HFFc6 (cell line): ENCODE measurements around the gene XPO6. TPM values are rescaled to one million over a fixed set of nuclear protein-coding genes. Genes with fewer than 3 reads are reported as not detected.

Source experiments
- DNase-seq: peaks from one replicate; pipeline ENCODE4 v3.0.0-alpha.2; 2018
- H3K27ac Mint-ChIP-seq: 2 replicates; pipeline ENCODE4 v1.8.0; 2020; ENCODE audit warnings: mild to moderate bottlenecking, mixed read lengths
- H3K27me3 Mint-ChIP-seq: 2 replicates; pipeline ENCODE4 v1.8.0; 2021; ENCODE audit warnings: mild to moderate bottlenecking, moderate library complexity, mixed read lengths; ENCODE audit not compliant: insufficient read depth
- H3K36me3 Mint-ChIP-seq: 2 replicates; pipeline ENCODE4 v1.8.0; 2021; ENCODE audit warnings: low read depth, mixed read lengths
- H3K4me1 Mint-ChIP-seq: 2 replicates; pipeline ENCODE4 v1.8.0; 2020; ENCODE audit warnings: low read depth, mixed read lengths
- H3K4me3 Mint-ChIP-seq: 2 replicates; pipeline ENCODE4 v1.8.0; 2020; ENCODE audit warnings: mild to moderate bottlenecking, moderate library complexity, mixed read lengths
- H3K9me3 Mint-ChIP-seq: 2 replicates; pipeline ENCODE4 v1.8.0; 2020; ENCODE audit warnings: mild to moderate bottlenecking, mixed read lengths
- total RNA-seq, 6 experiments: library from RNA; stranded (reverse); fragmentation: NEBNext Ultra II Directional; extraction: Animal tissue kit (Norgen Biotek cat#: 25700); gene quantifications; 2 replicates in 1 of 6; 3 replicates in 5 of 6; pipeline ENCODE4 v1.2.3, GENCODE V29; 2021
- TF ChIP-seq, protein P1 (sequence below): fragments of 200-600 bp; sonication (generic); IDR thresholded peaks from 2 replicates; pipeline ENCODE4 v1.5.0; 2021; ENCODE audit warnings: antibody characterized with exemption, mild to moderate bottlenecking

XPO6 gene
- total RNA-seq, 6 experiments from 2014 or later = 161 to 200 (median 173) TPM

- Mint-ChIP-seq H3K27ac (peak overlapping the region; percentile 28), H3K4me1 (peaks cover 39% of the 10 kb centered on the region), H3K36me3 (peaks cover 35% of the 10 kb centered on the region), H3K4me3 (no peak overlapping the region), H3K9me3 (no peaks in the 10 kb centered on the region), H3K27me3 (peaks cover 3% of the 10 kb centered on the region)
- TF ChIP-seq, protein P1, sequence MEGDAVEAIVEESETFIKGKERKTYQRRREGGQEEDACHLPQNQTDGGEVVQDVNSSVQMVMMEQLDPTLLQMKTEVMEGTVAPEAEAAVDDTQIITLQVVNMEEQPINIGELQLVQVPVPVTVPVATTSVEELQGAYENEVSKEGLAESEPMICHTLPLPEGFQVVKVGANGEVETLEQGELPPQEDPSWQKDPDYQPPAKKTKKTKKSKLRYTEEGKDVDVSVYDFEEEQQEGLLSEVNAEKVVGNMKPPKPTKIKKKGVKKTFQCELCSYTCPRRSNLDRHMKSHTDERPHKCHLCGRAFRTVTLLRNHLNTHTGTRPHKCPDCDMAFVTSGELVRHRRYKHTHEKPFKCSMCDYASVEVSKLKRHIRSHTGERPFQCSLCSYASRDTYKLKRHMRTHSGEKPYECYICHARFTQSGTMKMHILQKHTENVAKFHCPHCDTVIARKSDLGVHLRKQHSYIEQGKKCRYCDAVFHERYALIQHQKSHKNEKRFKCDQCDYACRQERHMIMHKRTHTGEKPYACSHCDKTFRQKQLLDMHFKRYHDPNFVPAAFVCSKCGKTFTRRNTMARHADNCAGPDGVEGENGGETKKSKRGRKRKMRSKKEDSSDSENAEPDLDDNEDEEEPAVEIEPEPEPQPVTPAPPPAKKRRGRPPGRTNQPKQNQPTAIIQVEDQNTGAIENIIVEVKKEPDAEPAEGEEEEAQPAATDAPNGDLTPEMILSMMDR = no peak
- no peak for DNase-seq
Measured at GRCh38 chr16:28168991-28169554, 42.7 kb downstream of the XPO6 start.

GRCh38 chr16:28167730-28168129, 44.0 kb downstream of the XPO6 start:
- Mint-ChIP-seq H3K27me3 (peaks cover 3% of the 10 kb centered on the region; the same call in 1 of the 2 replicates), H3K27ac (no peak overlapping the region), H3K4me1 (peaks cover 48% of the 10 kb centered on the region), H3K36me3 (peaks cover 36% of the 10 kb centered on the region), H3K9me3 (no peaks in the 10 kb centered on the region), H3K4me3 (no peak overlapping the region)
- TF ChIP-seq, protein P1 = no peak
- DNase-seq = no peak

- Mint-ChIP-seq H3K4me1 (peaks cover 44% of the 10 kb centered on the region), H3K4me3 (no peak overlapping the region), H3K27ac (peak overlapping the region; percentile 27), H3K9me3 (no peaks in the 10 kb centered on the region), H3K36me3 (peaks cover 37% of the 10 kb centered on the region), H3K27me3 (peaks cover 3% of the 10 kb centered on the region; the same call in 1 of the 2 replicates)
- TF ChIP-seq, protein P1 = no peak
- no peak for DNase-seq
Measured at GRCh38 chr16:28167221-28167620, 44.5 kb downstream of the XPO6 start.

DNA sequence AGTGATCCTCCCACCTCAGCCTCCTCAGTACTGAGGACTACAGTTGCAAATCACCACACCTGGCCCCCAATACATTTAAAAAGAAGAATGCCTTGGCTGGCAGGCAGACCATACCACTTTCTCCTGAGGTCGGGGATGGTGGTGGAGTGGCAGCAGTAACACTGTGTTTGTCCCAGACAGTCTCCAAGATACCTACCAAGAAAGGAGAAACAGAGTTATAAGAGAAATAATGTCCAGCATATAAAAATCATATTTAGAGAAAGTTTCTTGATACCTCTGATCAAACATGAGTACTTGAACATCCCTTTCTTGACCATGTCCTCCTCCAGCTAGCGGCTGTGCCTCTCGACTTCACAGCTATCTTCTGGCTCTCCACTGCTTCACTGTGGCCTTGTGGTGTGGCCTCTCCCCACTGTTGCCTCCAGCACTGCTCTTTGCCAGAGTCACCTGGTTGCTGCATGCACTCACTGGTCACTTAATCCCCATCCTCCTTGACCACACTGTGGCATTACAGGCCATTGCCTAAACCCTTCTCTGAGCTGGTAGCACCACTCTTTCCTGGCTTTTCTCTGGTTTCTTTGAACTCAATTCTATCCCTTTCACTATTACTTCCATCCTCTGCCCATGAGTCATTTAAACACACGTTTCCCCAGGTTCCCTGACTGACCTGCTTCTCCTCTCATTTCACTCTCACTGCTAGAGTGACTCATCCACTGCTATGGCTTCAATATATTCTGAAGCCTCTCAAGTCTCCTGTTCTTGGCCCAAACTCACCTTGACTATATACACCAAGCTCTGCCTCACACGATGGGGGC, 45.2 kb downstream of the XPO6 start:
- no peaks in the 10 kb centered on the region for H3K9me3 Mint-ChIP-seq
- peak; percentile 31 for DNase-seq
- peaks cover 3% of the 10 kb centered on the region; the same call in 1 of the 2 replicates for H3K27me3 Mint-ChIP-seq
- peak overlapping the region; percentile 27 for H3K27ac Mint-ChIP-seq
- H3K4me3 Mint-ChIP-seq = no peak overlapping the region
- peaks cover 42% of the 10 kb centered on the region for H3K4me1 Mint-ChIP-seq
- TF ChIP-seq, protein P1 = no peak
- H3K36me3 Mint-ChIP-seq = peaks cover 42% of the 10 kb centered on the region

DNA sequence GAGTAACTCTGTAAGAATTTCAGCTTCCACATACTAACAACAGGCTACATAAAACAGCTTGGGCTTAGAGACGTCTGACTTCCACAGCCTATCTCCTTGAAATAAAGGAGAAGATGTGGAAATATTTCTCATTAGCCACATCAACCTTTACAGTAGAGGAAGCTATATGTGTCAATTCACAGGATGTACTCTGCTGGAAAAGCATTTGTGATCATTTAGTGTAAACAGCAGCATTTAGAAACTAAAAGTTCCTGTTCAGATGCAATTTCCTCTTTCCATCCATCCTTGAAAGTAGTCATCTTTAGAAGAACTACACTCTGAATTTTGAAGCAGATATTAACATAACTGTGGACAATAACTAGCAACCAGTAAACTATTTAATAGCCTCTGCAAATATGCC, 46.2 kb downstream of the XPO6 start:
- no peak for DNase-seq
- no peak overlapping the region for H3K4me3 Mint-ChIP-seq
- peaks cover 40% of the 10 kb centered on the region for H3K4me1 Mint-ChIP-seq
- TF ChIP-seq, protein P1 = no peak
- no peaks in the 10 kb centered on the region for H3K9me3 Mint-ChIP-seq
- H3K27ac Mint-ChIP-seq = no peak overlapping the region; the same call in 1 of the 2 replicates
- H3K27me3 Mint-ChIP-seq = peaks cover 3% of the 10 kb centered on the region; the same call in 1 of the 2 replicates
- H3K36me3 Mint-ChIP-seq = peaks cover 42% of the 10 kb centered on the region
